NCI-H526 (cell line): ENCODE results near the gene CHI3L2.

Experiments used
- DNase-seq, 2 experiments: peaks; one replicate each; lab custom pipeline; 2025; lab: John Stamatoyannopoulos, UW

Gene CHI3L2

GRCh38 chr1:111220302-111220890, 7.1 kb upstream of the CHI3L2 start:
- DNase-seq = no peak

- DNase-seq = no peak
Observed at GRCh38 chr1:111221276-111221632, 6.3 kb upstream of the CHI3L2 start.

GRCh38 chr1:111221633-111222291, 5.8 kb upstream of the CHI3L2 start:
- DNase-seq = no peak

- DNase-seq = peak; percentile 66 to 91
Observed at GRCh38 chr1:111222308-111223125, 5.0 kb upstream of the CHI3L2 start.

GRCh38 chr1:111223126-111223685, 4.3 kb upstream of the CHI3L2 start:
- DNase-seq = no peak

- no peak for DNase-seq
Observed at GRCh38 chr1:111225091-111225490, 2.4 kb upstream of the CHI3L2 start.

DNA sequence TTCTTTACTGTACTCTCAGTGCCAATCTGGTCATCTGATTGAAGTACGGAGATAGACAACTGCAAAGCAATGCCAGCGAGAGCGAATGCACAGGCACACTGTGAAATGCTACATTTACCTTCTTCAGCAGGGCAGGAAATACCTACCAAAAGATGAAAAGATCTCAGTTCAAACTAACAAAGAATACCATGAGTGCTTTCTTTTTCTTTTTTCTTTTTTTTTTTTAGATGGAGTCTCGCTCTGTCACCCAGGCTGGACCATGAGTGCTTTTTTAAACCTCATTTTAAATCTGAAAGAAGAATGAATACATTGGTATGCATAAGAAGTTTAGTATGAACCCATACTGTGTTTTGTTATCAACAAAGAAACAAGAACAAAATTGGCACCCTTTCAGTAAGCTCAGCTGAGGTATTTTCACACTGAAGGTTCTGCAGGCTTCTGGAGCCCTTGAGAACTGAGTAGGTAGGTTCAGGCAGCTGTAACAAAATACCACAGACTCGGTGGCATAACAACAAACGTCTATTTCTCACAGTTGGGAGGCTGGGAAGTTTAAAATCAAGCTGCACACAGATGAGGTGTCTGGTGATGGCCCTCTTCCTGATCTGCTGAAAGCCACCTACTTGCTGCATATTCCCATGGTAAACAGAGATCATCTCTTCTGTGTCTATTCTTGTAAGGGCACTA, 1.7 kb upstream of the CHI3L2 start:
- no peak for DNase-seq

DNA sequence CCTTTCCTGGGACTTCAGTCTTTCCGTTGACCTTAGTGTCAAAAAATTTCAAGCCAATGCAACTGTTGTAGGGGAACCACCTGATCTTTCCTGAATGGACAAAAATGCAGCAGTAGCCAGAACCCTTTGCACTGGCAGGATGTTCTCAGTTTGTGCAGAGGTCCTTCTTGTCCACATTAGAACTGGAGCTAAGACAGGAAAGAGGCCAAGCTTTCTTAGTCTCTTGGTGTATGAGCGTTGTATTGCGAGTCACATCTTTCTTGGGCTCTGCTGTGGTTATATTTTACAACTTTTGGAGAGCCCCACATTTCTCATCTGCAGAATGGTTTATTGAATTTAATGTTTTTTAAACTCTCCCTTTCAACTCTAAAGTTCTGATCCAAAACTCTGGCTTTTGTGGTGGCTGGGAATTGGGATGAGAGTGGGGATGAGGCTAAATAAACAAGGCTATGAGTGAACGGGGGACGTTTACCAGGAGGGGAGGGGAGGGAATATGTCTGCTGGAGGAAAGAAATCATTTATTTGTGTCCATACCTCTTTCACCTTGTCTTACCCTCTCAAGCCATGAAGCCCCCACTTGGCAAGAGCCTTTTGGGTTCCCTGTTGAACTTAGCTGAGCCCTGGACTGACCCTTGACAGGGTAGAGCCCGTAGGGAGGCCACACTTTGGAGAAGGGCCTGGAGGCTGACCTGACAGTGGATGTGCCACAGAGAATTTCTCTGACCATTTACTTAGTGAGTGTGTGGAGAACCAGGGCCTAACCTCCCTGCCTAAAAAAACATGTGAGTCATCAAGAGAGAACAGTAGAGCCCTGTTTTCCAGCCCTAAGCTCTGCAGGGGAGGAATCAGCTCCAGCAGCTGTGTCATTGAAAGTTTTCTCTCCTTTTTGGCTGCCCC, 586 bp downstream of the CHI3L2 start:
- DNase-seq = no peak

GRCh38 chr1:111228748-111229126, 1.2 kb downstream of the CHI3L2 start:
- DNase-seq = no peak

DNA sequence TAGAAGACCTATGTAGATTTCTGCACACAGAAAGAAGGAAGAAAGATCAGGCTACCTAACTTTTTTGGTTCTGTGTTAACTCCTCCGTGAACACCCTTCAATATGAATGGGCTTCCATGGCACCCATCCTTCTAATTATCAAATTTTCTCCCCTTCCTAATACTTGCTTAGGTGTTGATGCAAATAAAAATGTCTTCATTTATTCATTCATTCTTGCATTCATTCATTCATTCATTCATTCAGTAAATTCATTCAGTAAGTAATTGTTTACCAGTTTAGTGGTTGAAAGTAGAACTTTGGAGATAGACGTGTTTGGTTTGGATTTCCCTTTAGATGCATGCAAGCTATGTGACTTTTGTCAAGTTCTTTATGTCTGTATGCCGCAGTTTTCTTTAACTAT, 4.6 kb downstream of the CHI3L2 start:
- DNase-seq = no peak

DNA sequence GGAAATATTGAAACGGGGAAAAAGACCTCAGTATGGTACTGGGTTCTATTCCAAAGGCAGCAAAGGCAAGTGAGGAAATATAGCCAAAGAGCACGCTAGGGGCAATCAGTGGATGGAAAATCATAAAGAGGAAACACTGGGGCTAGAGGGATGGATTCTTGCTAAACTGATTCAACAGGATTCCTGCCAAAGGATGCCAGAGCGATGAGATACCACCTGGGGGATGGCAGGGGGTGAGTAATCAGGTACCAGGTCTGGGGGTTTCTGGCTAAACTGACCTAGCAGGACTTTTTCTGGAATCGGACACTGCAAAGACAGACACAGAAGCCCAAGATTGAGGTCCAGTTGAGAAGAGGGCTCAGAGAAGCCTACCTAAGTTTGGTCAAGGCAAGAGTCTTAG, 6.7 kb downstream of the CHI3L2 start:
- no peak for DNase-seq

DNA sequence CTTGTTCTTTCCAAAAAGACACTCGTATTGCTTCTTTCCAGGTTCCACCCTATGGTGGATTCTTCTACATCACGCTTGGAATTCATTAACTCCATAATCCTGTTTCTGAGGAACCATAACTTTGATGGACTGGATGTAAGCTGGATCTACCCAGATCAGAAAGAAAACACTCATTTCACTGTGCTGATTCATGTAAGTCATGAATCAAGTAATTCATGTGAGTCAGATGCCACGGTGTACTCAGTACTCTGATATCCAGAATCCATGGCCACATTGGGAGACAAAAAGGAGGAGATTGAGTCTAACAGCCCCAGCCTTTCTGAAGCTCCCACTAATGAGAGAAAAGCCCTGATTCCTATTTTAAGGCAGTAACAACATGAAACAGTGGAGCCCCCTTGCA, 7.4 kb downstream of the CHI3L2 start:
- no peak for DNase-seq

- no peak for DNase-seq
Observed at GRCh38 chr1:111236379-111236778, 8.9 kb downstream of the CHI3L2 start.

DNA sequence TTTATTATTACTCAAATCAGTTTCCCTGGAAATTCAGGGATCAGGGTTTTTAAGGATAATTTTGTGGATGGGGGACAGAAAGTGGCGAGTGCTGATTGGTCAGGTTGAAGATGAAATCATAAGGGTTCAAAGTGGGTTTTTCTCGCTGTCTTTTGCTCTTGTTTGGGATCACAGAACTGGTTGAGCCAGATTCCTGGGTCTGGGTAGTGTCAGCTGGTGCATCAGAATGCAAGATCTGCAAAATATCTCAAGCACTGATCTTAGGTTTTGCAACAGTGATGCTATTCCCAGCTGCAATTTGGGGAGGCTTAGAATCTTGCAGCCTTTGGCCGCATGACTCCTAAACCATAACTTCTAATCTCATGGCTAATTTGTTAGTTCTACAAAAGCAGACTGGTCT, 9.3 kb downstream of the CHI3L2 start:
- DNase-seq = no peak

DNA sequence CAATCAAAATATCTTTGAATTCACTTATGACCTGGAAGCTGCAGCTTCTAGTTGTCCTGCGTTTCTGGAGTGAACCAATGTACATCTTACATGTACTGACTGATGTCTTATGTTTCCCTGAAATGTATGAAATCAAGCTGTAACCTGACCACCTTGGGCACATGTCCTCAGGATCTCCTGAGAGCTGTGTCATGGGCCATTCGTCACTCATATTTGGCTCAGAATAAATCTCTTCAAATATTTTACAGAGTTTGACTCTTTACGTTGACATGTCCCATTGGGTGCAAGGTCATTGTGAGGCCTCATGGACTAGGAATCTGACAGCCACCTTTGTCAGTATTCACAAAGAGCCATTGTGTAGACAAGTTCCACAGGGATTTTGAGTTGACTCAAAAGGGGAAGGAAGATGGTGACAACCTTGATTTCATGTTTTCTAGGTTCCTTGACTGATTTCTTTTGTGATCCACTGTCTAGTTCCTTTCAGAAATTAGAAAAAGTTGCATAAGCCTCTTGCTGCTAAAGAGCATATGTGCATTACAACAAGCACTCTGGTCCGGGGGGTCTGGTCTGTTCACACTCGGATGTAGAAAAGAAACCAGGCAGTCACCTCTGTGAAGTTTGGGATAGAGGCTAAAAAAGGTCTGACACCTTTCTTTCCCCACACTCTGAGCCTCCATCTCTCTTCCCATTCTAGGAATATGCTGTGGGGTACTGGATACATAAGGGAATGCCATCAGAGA, 10.7 kb downstream of the CHI3L2 start:
- no peak for DNase-seq

- DNase-seq = no peak
Observed at GRCh38 chr1:111241797-111242196, 14.3 kb downstream of the CHI3L2 start.

- peak; percentile 87 to 88 for DNase-seq
Observed at GRCh38 chr1:111242805-111243523, 15.5 kb downstream of the CHI3L2 start.

GRCh38 chr1:111247125-111247838, 19.8 kb downstream of the CHI3L2 start:
- no peak for DNase-seq

DNA sequence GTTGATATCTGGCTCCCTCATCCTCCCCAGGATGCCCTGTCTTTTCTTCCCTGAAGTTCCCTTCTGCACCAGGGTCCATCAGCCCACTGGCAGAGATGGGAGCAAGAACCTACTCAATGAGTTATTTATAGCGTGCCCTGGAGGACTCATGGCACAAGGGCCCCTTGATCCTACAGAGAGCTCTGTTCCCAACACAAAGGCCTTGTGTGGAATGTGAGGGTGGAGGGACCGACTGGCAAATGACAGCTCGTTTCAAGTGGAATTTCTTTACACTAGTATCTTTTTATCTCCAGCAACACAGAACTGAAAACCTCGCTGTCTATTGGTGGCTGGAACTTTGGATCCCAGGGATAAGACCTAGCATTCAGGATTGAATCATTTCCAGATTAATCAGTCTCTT, 22.4 kb downstream of the CHI3L2 start:
- DNase-seq = no peak
